Activated T-helper 1 cell treated with anti-CD3 and anti-CD28 coated beads, Interleukin-2, amount 50 U/mL, for 16 hours (primary cell): ENCODE results near the gene MVB12B.
"Not testable (repeated sequence)": the region's sequence is repeated elsewhere in the genome, so short reads cannot be mapped to it uniquely, and the experiment has no call there.

Experiments used
- DNase-seq, 2 donors: peaks; one replicate each; pipeline ENCODE4 v3.0.0-alpha.2; 2020; ENCODE audit warnings: low read depth in 1 of 2, low spot score in 1 of 2

Gene MVB12B

GRCh38 chr9:126551812-126552211 lies 225.2 kb downstream of the MVB12B start:
- no peak for DNase-seq

- DNase-seq = no peak
Observed at GRCh38 chr9:126554292-126554691, 227.7 kb downstream of the MVB12B start.

GRCh38 chr9:126555421-126555820 lies 228.8 kb downstream of the MVB12B start:
- DNase-seq = not testable (repeated sequence)
